DMS 273 (cell line): ENCODE measurements around the gene HAND2.

Experiments
- DNase-seq: peaks from one replicate; lab custom pipeline; 2025; ENCODE audit not compliant: unreplicated experiment; lab: John Stamatoyannopoulos, UW

Gene HAND2

GRCh38 chr4:173536808-173537429 is 6.9 kb upstream of the HAND2 start:
- DNase-seq = peak; percentile 29

GRCh38 chr4:173535957-173536356 is 5.9 kb upstream of the HAND2 start:
- no peak for DNase-seq

GRCh38 chr4:173535165-173535902 is 5.3 kb upstream of the HAND2 start:
- no peak for DNase-seq

- DNase-seq = no peak
Measured at GRCh38 chr4:173534434-173534833, 4.4 kb upstream of the HAND2 start.

GRCh38 chr4:173532725-173533511 is 2.9 kb upstream of the HAND2 start:
- no peak for DNase-seq

- DNase-seq = no peak
Measured at GRCh38 chr4:173531086-173531965, 1.3 kb upstream of the HAND2 start.

GRCh38 chr4:173530326-173531085 is 477 bp upstream of the HAND2 start:
- no peak for DNase-seq

GRCh38 chr4:173528378-173529321 is 1.4 kb downstream of the HAND2 start:
- peak; percentile 44 for DNase-seq

- DNase-seq = no peak
Measured at GRCh38 chr4:173527103-173527891, 2.7 kb downstream of the HAND2 start.

GRCh38 chr4:173526724-173527102 is 3.3 kb downstream of the HAND2 start:
- no peak for DNase-seq

GRCh38 chr4:173526027-173526482 is 4.0 kb downstream of the HAND2 start:
- DNase-seq = no peak

GRCh38 chr4:173525118-173526011 is 4.7 kb downstream of the HAND2 start:
- no peak for DNase-seq

- no peak for DNase-seq
Measured at GRCh38 chr4:173524218-173525117, 5.6 kb downstream of the HAND2 start.

GRCh38 chr4:173522951-173523395 is 7.1 kb downstream of the HAND2 start:
- no peak for DNase-seq

- peak; percentile 89 for DNase-seq
Measured at GRCh38 chr4:173522160-173522950, 7.7 kb downstream of the HAND2 start.
